Neural progenitor cell (in vitro differentiated cells): ENCODE results near the gene BTAF1.
"Not testable (repeated sequence)": the region's sequence is repeated elsewhere in the genome, so short reads cannot be mapped to it uniquely, and the experiment has no call there.

Experiments used
- EZH2 ChIP-seq: fragments of 200-600 bp; sonication (generic); IDR thresholded peaks from 2 replicates; pipeline ENCODE4 v1.6.1; 2017; ENCODE audit warnings: antibody characterized with exemption, mild to moderate bottlenecking, moderate library complexity
- TF ChIP-seq, protein P1 (sequence below): fragments of 200-600 bp; sonication (generic); IDR thresholded peaks from 2 replicates; pipeline ENCODE4 v1.5.1; 2017; ENCODE audit warnings: antibody characterized with exemption, mild to moderate bottlenecking

GRCh38 chr10:91894261-91894685, 29.3 kb upstream of the BTAF1 start:
- TF ChIP-seq, protein P1, sequence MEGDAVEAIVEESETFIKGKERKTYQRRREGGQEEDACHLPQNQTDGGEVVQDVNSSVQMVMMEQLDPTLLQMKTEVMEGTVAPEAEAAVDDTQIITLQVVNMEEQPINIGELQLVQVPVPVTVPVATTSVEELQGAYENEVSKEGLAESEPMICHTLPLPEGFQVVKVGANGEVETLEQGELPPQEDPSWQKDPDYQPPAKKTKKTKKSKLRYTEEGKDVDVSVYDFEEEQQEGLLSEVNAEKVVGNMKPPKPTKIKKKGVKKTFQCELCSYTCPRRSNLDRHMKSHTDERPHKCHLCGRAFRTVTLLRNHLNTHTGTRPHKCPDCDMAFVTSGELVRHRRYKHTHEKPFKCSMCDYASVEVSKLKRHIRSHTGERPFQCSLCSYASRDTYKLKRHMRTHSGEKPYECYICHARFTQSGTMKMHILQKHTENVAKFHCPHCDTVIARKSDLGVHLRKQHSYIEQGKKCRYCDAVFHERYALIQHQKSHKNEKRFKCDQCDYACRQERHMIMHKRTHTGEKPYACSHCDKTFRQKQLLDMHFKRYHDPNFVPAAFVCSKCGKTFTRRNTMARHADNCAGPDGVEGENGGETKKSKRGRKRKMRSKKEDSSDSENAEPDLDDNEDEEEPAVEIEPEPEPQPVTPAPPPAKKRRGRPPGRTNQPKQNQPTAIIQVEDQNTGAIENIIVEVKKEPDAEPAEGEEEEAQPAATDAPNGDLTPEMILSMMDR: not testable (repeated sequence)
- TF ChIP-seq EZH2: not testable (repeated sequence)
